K562 (cell line): ENCODE measurements around the gene FHIT. TPM values are rescaled to one million over a fixed set of nuclear protein-coding genes. Genes with fewer than 3 reads are reported as not detected.
A peak's percentile ranks its signal among the peaks of the same experiment; 100 is the strongest.

Source experiments
- BACH1 ChIP-seq: fragments of 200-800 bp; sonication (Bioruptor generic); IDR thresholded peaks from 2 replicates; pipeline ENCODE4 v1.6.1; 2016; ENCODE audit warnings: missing genetic modification characterization, missing compliant biosample characterization
- C11orf30 ChIP-seq: fragments of 450-650 bp; IDR thresholded peaks from 2 replicates; pipeline ENCODE4 v1.6.1; 2016; ENCODE audit warnings: low read depth, mild to moderate bottlenecking
- ESRRA ChIP-seq: fragments of 450-650 bp; IDR thresholded peaks from 2 replicates; pipeline ENCODE4 v1.6.1; 2014; ENCODE audit warnings: low read depth, mild to moderate bottlenecking, moderate library complexity, borderline replicate concordance
- MAFG ChIP-seq: fragments of 450-650 bp; conservative IDR thresholded peaks from 2 replicates; pipeline ENCODE4 v1.6.1; 2016; ENCODE audit warnings: missing genetic modification characterization, missing compliant biosample characterization
- MCM2 ChIP-seq: fragments of 450-650 bp; IDR thresholded peaks from 2 replicates; pipeline ENCODE4 v1.6.1; 2017; ENCODE audit warnings: low read depth, mild to moderate bottlenecking
- NCOA1 ChIP-seq: fragments of 450-650 bp; IDR thresholded peaks from 2 replicates; pipeline ENCODE4 v1.6.1; 2016; ENCODE audit warnings: low read depth
- RBM14 ChIP-seq: fragments of 200-400 bp; formaldehyde crosslinking; IDR thresholded peaks from 2 replicates; pipeline ENCODE4 v1.6.1; 2018; ENCODE audit warnings: low read depth, mild to moderate bottlenecking, low read length, moderate library complexity, borderline replicate concordance; ENCODE audit not compliant: insufficient read depth
- USF1 ChIP-seq: sonication (generic); formaldehyde crosslinking; IDR thresholded peaks from 2 replicates; pipeline ENCODE4 v1.9.0; 2022; ENCODE audit warnings: mild to moderate bottlenecking, missing genetic modification reagents
- ZNF280A ChIP-seq: fragments of 450-650 bp; IDR thresholded peaks from 2 replicates; pipeline ENCODE4 v1.6.1; 2018; ENCODE audit warnings: mild to moderate bottlenecking, low read depth; ENCODE audit not compliant: partially characterized antibody
- ZNF316 ChIP-seq: fragments of 450-650 bp; IDR thresholded peaks from 2 replicates; pipeline ENCODE4 v1.6.1; 2016
- ZNF511 ChIP-seq: sonication (generic); formaldehyde crosslinking; IDR thresholded peaks from 2 replicates; pipeline ENCODE4 v1.8.0; 2022; ENCODE audit warnings: mild to moderate bottlenecking, missing genetic modification reagents
- ZNF57 ChIP-seq: fragments of 450-650 bp; formaldehyde crosslinking; IDR thresholded peaks from 2 replicates; pipeline ENCODE4 v1.4.0; 2020; ENCODE audit warnings: mild to moderate bottlenecking, moderate library complexity
- ZNF780A ChIP-seq: fragments of 250-450 bp; sonication (Bioruptor Pico); IDR thresholded peaks from 2 replicates; pipeline ENCODE4 v1.5.0; 2021; ENCODE audit warnings: mild to moderate bottlenecking
- ZNF785 ChIP-seq: fragments of 250-450 bp; sonication (Bioruptor Pico); IDR thresholded peaks from 2 replicates; pipeline ENCODE4 v1.4.0; 2020; ENCODE audit warnings: mild to moderate bottlenecking
- polyA plus RNA-seq, 8 experiments: library from polyadenylated mRNA; depleted of rRNA in 4 of 8; stranded (reverse) in 5 of 8; unstranded in 3 of 8; fragments of >200 nt; fragmentation: Nextera tagmentation in 2 of 8; fragmentation: Illumina TruSeq in 1 of 8; extraction: Ambion mirVana in 2 of 8; extraction: Trizol in 1 of 8; gene quantifications; 2 replicates each; pipeline versions ENCODE4 v1.2.1 to v1.2.3, GENCODE V29; 2011 to 2014; ENCODE audit warnings: inconsistent platforms in 1 of 8, missing spikeins in 1 of 8
- total RNA-seq, 7 experiments: library from RNA; depleted of rRNA in 6 of 7; stranded (reverse); fragments of >200 nt in 6 of 7; fragmentation: Illumina TruSeq in 2 of 7; extraction: Trizol in 2 of 7; gene quantifications; 2 replicates each; pipeline versions ENCODE4 v1.2.1 to v1.2.3, GENCODE V29; 2011 to 2021; ENCODE audit warnings: low replicate concordance in 1 of 7
- TF ChIP-seq, protein P1 (sequence below): sonication (generic); formaldehyde crosslinking; IDR thresholded peaks from 2 replicates; pipeline ENCODE4 v1.8.0; 2023; ENCODE audit warnings: missing genetic modification reagents, mild to moderate bottlenecking, borderline replicate concordance

Gene FHIT
- total and polyA plus RNA-seq, 9 of the 15 experiments (the other 6 are each of a cell fraction or from before 2014, with no cell fraction given): 1.7 to 9.1 (median 4.3) TPM

GRCh38 chr3:60531759-60532158 lies 719.5 kb downstream of the FHIT start (continued):
- TF ChIP-seq ZNF511 (CRISPR knock-in tag): no peak
- peak; percentile 50; the same call in 1 of the 2 replicates for TF ChIP-seq C11orf30
- no peak for TF ChIP-seq ZNF780A (CRISPR knock-in tag)
- no peak for TF ChIP-seq MCM2
- TF ChIP-seq RBM14: no peak
- no peak for TF ChIP-seq USF1 (CRISPR knock-in tag)
- TF ChIP-seq ESRRA: no peak
- TF ChIP-seq BACH1 (tag): no peak
- TF ChIP-seq ZNF57 (CRISPR knock-in tag): no peak
- TF ChIP-seq ZNF785 (CRISPR knock-in tag): no peak
- peak; percentile 71 for TF ChIP-seq ZNF316
- TF ChIP-seq, protein P1, sequence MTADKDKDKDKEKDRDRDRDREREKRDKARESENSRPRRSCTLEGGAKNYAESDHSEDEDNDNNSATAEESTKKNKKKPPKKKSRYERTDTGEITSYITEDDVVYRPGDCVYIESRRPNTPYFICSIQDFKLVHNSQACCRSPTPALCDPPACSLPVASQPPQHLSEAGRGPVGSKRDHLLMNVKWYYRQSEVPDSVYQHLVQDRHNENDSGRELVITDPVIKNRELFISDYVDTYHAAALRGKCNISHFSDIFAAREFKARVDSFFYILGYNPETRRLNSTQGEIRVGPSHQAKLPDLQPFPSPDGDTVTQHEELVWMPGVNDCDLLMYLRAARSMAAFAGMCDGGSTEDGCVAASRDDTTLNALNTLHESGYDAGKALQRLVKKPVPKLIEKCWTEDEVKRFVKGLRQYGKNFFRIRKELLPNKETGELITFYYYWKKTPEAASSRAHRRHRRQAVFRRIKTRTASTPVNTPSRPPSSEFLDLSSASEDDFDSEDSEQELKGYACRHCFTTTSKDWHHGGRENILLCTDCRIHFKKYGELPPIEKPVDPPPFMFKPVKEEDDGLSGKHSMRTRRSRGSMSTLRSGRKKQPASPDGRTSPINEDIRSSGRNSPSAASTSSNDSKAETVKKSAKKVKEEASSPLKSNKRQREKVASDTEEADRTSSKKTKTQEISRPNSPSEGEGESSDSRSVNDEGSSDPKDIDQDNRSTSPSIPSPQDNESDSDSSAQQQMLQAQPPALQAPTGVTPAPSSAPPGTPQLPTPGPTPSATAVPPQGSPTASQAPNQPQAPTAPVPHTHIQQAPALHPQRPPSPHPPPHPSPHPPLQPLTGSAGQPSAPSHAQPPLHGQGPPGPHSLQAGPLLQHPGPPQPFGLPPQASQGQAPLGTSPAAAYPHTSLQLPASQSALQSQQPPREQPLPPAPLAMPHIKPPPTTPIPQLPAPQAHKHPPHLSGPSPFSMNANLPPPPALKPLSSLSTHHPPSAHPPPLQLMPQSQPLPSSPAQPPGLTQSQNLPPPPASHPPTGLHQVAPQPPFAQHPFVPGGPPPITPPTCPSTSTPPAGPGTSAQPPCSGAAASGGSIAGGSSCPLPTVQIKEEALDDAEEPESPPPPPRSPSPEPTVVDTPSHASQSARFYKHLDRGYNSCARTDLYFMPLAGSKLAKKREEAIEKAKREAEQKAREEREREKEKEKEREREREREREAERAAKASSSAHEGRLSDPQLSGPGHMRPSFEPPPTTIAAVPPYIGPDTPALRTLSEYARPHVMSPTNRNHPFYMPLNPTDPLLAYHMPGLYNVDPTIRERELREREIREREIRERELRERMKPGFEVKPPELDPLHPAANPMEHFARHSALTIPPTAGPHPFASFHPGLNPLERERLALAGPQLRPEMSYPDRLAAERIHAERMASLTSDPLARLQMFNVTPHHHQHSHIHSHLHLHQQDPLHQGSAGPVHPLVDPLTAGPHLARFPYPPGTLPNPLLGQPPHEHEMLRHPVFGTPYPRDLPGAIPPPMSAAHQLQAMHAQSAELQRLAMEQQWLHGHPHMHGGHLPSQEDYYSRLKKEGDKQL (CRISPR knock-in tag): no peak
- TF ChIP-seq ZNF280A: no peak
- no peak for TF ChIP-seq NCOA1
- TF ChIP-seq MAFG (tag): 0 out of 2 replicates have a peak, but pooled peaks have one; percentile 26
- TF ChIP-seq, all 486 proteins: peak for 4
